GM20431 (cell line): Measurements from ENCODE around the gene AMN1.

Source experiments
- in situ Hi-C: fragments of 300-500 bp; cut with MseI, MboI; formaldehyde crosslinking; loops from one replicate; pipeline ENCODE4 v1.15.0; 2020; ENCODE audit warnings: low sequenced_read_pairs; ENCODE audit not compliant: unreplicated experiment

The AMN1 gene

DNA sequence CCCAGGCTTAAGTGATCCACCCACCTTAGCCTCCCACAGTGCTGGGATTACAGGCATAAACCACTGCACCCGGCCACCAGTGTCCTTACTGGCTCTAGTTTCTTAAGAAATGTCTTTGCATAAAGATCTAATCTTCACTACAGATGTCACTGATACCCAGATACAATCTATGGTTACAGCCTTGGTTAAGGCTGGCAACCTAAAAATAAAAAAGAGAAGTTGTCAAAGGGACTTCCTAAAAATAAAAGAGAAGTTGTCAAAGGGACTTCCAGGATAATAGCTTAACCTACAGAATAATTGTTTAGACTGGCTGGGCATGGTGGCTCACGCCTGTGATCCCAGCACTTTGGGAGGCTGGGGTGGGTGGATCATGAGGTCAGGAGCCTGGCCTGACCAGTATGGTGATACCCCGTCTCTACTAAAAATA lies 41.7 kb downstream of the AMN1 start:
- in situ Hi-C loops = no loop called here

DNA sequence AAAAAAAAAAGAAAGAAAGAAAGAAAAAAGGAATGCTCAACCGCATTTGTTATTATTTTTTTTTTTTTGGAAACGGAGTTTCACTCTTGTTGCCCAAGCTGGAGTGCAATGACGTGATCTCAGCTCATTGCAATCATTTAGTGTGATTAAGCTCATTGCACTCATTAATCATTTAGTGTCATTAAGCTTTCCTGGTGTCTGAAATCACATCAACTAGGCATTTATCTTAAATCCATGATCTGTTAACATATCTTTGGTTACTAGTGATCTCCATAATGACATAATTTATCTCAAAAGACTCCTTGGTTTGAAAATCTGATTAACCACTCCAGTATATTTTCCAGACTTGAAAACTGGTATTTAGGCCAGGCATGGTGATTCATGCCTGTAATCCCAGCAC lies 43.0 kb downstream of the AMN1 start:
- in situ Hi-C loops = no loop called here

DNA sequence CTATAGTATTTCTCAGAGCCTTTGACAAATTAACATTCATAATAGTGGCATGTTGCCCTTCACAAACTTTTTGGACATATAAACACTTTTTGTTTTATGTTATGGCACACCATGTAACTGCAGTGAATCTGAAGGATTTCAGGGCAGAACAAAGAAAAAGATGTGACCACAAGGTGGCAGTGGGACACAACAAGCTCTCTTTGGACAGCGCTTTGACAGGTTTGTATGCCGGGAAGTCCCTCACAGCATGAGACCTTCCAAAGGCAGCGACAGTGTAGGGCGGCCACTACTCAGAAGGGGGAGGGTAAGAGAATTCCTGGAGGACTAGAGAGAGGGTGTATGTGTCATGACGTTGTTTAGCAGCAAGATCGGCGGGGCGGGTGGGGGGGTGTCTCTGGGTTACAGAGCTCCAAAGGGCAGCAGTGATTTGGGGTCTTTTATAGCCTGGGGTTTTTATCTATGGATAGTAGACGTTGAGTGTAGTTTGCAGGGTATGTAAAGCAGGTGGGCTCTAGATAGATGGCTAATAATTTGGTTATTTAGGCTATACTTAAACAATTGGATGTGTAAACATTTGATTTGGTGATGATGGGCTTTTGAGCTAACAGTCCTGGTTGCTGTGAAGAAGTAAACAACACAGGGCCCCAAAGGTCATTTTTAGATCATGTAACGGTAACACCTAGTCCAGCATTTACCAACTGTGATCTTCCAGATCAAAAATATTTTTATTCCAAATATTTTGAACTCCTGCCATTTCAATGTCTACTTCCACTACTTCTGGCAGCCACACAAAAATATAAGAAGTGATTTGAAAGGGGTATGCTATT lies 46.5 kb downstream of the AMN1 start:
- in situ Hi-C loops = no loop called here

DNA sequence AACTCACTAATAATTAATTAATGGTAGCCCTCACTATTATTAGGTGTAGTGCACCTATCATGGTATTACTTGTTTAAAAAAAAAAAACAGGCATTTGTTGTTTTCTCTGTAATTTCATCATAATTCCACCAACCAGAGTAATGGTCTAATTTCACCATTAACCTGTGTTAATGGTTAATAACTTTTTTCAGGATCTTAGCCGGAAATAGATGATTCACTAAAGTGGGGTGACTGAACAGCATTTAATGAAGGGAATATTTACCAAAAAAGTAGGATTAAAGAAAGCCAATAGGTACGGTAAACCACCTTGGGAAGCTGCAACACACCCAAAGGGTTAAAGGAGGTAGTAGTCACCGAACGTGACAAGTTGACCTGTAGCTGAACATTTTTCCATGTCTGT lies 56.3 kb downstream of the AMN1 start:
- in situ Hi-C loops = loop anchor here (25.0 kb wide), 2 partner anchors 640 to 990 kb away; no protein-coding TSS in a partner anchor

DNA sequence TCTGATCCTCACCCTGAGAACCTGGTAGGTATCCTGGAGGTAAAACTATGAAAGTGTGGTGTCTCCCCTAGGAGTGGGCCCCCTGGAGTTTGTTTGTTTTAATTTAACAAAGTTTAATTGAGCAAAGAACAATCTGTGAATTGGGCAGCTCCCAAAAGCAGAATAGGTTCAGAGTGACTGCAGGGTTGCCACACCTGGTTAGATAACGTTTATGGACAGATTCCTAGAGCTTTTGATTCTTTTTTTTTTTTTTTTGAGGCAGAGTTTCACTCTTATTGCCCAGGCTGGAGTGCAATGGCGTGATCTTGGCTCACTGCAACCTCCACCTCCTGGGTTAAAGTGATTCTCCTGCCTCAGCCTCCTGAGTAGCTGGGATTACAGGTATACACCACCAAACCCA lies 59.2 kb downstream of the AMN1 start:
- in situ Hi-C loops = loop anchor here (25.0 kb wide), 2 partner anchors 643 to 993 kb away; no protein-coding TSS in a partner anchor

DNA sequence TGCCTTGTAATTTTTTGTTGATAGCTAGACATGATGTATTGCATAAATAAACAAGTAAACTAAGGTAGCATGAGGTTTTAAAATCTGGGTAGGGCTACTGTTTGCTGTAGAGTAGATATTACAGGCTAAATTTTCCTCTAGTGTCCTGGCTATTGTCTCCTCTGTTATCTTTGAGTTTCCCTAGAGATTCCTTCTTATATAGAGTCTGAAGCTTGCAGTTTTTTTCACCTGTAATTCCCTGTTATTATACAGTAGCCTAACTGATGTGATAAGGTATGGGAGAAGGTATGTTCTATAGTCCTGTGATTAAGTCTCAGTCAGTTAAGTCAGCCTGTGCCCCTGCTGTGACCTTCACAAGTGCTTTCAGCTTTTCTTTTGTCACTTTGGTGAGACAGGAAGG lies 59.8 kb downstream of the AMN1 start:
- in situ Hi-C loops = loop anchor here (25.0 kb wide), 2 partner anchors 643 to 993 kb away; no protein-coding TSS in a partner anchor

DNA sequence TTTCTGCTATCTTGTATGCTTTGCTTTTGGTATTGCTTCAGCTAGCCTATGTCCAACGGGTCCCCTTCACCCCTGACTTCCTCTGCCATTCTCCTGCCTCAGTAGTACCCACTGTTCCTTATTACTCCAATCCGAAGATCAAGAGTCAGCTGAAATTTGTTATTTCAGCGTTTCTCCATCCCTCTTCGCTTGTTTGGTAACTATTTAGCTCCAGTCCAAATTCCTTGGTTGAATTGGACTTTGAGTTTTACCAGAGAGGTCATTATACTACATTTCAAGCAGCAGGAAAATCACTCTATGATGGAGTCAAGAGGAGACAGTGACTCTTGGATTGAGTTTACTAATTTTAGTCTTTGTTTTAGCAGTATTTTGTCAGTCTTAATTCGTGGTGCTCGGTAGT lies 64.8 kb downstream of the AMN1 start:
- in situ Hi-C loops = loop anchor here (25.0 kb wide), 2 partner anchors 648 to 998 kb away; no protein-coding TSS in a partner anchor

DNA sequence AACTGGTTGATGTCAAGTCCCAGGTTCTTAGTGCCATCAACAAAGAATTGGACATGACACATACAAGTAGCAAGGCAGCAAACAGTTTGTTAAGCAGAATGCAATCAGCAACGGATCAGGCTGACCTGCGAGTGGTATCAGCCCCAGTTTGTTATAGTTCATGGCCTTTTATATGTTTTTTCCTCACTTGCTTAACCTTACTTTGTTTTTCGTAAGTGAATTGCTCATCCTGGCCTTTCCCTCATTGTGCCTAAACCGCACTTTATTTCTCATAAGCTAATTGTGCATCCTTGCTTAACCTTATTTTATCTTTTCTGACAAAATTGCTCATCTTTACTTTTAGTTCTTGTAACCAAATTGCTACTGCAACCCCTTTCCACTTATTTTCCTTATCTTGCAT lies 65.2 kb downstream of the AMN1 start:
- in situ Hi-C loops = loop anchor here (25.0 kb wide), 2 partner anchors 649 to 999 kb away; no protein-coding TSS in a partner anchor

DNA sequence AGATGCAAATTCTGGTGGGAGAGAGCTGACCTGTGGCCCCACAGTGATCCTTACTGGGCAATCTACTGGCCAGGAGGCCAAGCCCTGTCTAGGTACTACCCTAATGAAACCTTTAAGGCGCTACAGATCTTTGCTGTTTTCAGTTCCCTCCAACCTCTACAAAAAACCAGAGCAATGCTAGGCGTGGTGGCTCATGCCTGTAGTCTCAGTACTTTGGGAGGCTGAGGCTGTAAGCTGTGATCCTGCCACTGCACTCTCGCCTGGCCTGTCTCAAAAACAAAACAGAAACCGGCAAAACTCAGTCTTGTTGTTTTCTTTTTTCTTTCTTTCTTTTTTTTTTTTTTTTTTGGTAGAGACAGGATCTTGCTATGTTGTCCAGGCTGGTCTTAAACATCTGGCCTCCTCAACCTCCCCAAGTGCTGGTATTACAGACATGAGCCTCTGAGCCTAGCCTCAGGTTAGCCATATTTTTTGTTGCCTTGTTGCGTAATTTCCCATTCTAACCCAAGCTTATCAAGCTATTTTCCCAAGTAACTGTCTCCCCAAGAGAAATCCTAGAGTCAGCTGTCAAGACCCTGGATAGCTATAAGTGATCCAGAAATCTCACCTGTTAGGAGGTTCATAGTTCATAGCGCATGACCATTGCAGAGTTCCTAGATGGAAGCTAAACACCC lies 66.5 kb downstream of the AMN1 start:
- in situ Hi-C loops = loop anchor here (25.0 kb wide), 2 partner anchors 650 to 1000 kb away; no protein-coding TSS in a partner anchor

DNA sequence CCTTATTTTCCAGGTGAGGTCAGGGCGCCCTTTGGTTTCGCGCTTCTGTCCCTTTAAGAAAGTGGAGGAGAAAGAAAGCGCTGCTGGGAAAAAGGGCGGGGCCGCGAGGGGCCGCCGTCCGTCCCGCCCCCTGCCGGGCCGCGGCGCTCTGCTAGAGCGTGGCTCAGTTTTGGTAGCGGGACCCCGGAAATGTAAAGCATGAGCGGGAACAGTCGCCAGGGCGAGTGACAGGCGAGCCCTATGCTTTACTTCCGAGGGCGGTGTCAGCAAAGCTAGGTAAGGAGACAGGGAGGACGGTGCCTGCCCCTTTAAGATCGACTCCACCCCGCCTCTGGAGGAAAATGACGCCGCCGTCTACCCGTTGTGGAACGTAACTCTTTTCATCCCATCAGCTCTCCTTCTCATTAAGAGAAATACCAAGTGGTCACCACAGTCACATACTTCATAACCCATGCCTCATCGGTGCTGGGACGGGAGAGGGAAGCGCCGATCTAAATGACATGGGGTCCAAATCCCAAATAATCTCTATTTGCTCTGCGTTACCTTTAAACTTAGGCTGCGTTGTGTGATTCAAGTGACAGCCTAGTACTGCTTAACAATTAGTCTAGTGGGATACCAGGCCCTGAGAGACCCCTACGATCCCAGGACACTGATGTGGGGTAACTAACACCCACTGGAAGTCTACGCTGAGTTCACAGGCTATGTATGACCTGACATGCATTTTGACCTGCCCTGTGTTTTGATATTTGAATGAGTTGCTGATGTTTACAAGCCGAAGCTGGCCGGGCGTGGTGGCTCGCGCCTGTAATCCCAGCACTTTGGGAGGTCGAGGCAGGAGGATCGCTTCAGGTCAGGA lies 69.5 kb downstream of the AMN1 start, which contains the start of gene ETFBKMT:
Gene ETFBKMT, plus strand, starts transcription at position 602 of the 856 bp plus-strand sequence. CDS start 2,266 bp downstream, outside the sequence.
- in situ Hi-C loops = loop anchor here (25.0 kb wide), 2 partner anchors 653 to 1003 kb away; no protein-coding TSS in a partner anchor

DNA sequence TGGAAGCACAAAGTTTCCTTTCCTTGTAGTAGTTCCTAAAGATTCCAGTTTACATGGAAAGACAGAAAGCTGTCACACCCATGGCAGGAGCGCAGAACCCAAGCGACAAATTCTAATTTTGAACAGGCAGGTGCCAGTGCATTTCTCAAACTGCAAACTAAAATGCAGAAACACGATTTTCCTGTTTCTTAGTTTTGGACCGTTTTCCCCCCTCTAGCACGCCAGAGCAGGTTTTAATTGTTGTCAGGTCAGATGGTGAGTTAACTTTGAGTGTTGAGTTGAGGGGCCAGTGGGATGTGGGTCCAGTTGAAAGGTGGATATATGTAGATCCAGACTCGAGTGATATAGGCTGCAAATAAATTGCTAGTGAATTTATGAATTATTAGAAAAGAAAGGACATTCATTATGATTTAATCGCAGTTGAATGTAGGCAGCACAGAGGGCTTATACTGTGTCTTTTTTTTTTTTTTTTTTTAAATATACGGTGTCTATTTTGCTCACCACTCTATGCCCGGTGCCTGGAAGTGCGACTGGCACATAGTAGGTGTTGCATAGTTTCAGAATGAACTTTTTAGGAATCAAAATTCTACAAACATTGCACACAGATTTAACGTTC lies 70.2 kb downstream of the AMN1 start:
- in situ Hi-C loops = loop anchor here (25.0 kb wide), 2 partner anchors 654 to 1004 kb away; no protein-coding TSS in a partner anchor

DNA sequence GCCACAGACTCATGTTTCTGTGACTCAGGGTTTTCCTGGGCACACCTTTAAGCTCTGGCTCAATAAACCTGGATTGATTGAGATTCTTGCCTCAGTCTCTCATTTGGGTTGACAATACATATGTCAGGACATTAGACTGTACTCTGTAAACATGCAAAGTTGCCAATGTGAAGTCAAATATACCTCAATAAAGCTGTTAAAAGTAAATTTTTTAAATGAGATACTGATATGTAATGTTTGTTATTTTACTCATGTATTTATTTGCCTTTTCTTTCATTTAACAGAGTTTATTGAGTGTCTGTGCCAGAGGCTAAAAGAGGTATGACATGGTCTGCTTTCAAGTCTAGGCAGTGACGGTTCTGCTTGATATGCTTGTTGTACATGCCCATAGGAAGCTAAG lies 73.0 kb downstream of the AMN1 start:
- in situ Hi-C loops = loop anchor here (25.0 kb wide), 2 partner anchors 657 to 1007 kb away; no protein-coding TSS in a partner anchor

DNA sequence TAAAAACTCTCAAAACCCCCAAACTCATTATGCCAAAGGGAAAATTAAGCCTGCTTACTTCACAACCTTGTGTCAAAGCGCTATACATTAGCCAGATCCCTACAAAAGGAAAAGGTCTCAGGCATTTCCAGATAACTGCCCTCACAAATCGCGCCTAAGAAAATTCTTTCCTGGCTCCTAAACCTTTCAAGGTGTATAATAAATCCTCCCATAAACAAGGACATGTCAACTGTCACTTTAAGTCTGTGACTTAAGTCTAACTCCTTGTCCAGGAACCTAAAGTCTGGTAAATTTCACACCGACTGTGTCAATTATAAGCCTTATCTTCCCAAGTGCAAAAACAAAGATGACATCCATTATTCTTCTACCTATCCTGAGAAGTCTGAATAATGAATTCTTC lies 73.6 kb downstream of the AMN1 start:
- in situ Hi-C loops = loop anchor here (25.0 kb wide), 2 partner anchors 657 to 1007 kb away; no protein-coding TSS in a partner anchor

DNA sequence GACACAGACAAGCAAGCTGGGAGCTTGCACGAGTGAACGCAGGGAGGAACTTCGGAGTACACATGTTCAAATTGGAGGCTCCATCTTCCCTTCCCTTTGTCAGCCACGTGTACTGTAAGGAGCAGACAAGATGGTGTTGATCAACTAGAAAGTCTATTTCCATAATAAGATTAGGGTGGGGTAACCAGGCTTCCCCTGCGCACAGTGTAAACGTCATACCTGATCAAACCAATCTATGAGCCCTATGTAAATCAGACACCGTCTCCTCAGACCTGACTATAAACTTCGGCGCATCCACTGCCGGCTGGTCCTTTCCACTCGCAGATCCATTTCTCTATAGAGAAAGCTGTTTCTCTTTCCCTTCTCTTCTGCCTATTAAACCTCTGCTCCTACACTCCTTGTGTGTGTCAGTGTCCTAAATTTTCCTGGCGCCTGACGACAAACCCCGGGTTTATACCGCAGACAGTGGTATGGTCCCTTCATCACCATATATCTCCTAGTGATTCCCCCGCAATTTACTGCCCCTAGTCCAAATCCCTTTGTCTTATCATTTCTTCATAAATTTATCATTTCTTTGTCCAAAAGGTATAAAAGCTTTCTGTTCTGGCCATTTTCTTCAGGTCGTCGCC lies 76.8 kb downstream of the AMN1 start:
- in situ Hi-C loops = loop anchor here (25.0 kb wide), 2 partner anchors 660 to 1010 kb away; no protein-coding TSS in a partner anchor

DNA sequence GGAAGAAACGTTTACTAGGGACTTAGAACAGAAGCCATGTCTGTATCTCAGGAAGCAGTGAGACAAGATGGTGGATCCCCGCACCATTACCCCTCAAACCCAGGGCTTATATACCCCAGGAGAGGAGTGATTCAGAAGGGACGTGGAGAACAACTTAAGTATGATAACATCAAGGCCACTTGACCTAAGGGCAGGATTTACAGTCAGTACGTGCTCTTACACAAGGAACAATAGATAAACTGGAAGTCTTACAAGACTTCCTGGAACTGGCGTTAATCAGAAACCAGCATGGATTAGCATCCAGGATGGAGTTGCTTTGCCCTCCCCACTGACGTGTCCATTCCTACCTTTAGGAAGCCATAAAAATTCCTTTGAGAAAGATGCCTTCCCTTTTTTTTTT lies 77.9 kb downstream of the AMN1 start:
- in situ Hi-C loops = loop anchor here (25.0 kb wide), 2 partner anchors 661 to 1011 kb away; no protein-coding TSS in a partner anchor

DNA sequence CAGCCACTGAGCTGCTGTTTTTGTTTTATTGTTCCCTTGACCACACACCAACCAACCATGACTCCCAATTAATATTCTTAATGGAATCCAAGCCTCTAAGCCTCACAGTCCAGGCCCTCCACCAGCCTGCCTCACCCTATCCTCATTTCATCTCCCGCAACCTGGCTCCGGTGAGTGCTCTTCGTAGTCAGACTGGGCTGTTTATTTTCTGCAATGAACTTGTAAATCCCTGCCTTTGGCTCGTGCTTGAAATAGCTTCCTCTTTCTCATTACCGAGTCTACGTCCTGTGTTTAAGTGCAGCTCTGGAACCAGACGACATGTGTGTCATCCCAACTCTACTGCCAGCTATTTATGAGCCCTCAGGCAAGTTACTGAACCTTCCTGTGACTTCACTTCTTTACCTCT lies 81.7 kb downstream of the AMN1 start:
- in situ Hi-C loops = loop anchor here (10.0 to 25.0 kb wide), 2 partner anchors 242 to 385 kb away; no protein-coding TSS in a partner anchor

DNA sequence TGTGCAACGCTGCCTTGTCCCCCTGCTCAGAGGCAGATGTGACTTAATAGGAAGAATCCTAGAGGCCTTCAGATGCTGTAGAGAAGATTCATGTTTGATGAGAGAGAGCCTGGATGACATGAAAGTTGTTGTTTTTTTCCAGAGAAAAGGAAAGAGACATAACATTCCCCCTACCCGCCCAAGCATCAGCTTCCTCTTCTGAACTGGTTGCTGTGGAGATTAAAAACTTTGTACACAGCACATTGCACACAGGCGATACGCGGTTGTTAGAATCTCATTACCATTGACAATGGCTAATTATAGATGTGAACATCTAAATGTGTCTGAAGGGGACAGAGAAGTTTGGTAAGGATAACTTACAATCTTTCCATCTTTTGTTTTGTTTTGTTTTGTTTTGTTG lies 82.9 kb downstream of the AMN1 start:
- in situ Hi-C loops = loop anchor here (10.0 to 25.0 kb wide), 2 partner anchors 241 to 384 kb away; no protein-coding TSS in a partner anchor

DNA sequence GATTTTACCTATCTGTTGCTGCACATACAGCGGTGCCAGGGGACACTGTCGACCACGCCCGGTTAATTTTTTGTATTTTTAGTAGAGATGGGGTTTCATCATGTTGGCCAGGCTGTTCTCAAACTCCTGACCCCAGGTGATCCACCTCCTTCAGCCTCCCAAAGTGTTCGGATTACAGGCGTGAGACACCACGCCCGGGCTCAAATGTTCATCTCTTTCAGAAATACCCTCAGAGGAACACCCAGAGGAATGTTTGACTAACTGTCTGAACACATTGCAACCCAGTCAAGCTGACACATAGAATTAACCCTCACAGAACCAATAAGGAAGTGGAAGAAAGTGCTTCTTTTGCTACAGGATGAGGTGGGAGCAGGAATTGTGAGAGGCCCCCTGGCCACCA lies 84.3 kb downstream of the AMN1 start:
- in situ Hi-C loops = loop anchor here (10.0 to 25.0 kb wide), 2 partner anchors 240 to 382 kb away; no protein-coding TSS in a partner anchor
